ENCODE data around the gene IRF2BP1.
"Not testable (repeated sequence)": the region's sequence is repeated elsewhere in the genome, so short reads cannot be mapped to it uniquely, and the experiment has no call there.

IRF2BP1 gene

DNA sequence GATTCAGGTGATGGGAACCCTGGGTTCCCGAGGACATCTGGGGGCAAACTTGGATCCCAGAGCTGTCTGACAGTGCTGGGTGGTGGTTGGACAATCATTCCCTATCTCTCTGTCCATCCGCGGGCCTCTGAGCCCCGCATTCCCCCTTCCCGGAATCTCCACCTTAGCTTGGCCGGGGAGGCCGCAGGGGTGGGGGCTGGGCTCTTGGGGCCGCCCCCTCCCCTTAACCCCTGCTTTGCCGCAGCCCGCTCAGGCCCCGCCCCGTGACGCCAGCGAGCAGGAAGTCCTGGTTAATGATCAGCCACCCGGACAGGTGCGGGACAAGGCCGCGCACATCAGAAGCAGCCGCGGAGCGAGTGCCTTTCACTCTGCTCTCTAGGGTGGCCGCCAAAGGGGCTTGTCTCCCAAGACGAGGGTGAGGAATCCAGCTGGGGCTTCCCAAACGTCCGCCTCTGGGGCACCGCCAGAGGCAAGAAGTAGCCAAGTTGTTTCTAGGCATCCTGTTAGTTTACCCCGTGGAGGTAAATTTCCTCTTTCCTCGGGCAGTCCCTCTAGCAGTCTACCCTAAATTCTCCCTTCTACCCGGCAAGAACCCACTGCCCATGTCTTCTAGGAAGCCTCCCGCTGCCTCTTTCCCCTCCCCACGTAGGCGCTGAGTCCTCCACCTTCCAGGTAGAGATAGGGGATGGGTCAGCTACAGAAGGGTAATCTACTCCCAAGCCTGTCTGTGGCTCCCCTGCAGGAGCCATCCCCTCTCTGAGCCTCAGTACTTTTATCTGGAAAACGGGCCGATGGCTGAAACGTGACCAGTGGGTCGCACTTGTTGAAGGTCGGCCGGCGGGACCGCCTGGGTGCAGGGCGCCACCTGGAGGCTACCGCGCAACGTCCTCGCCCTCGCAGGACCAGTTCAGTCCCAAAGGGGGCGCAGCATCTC, 3.0 kb downstream of the IRF2BP1 start:
- DNase-seq (ENCODE audit: low read depth in 2 of 2), result peak; percentile 79

DNA sequence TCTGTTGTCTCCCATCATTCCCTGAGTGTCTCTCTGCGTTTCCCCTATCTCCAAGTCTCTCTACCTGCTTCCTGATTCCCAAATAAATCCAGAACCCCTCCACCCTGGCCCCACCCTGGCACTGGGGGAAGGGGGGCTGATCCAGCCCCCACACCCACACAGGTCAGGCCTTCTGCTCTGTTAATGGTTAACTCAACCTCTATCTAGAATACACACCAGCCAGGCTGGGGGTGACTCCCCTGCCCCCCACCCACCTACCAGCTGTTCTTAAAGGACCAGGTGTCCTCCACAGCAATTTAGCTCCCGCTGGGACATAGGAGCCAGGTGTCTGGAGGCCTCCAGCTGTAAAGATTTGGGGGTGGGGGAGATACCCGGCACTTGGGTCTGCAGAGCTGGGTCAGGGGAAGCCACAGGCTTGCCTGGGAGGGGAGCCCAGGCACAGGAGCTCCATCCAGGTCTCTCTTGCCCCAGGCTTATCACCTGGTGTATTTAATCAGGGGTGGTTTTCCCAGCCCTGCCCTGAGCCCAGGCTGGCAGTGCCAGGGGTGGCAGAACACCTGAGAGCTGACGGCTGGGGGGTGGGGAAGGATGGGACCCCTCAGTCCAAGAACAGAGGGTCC, 3.9 kb downstream of the IRF2BP1 start:
- DNase-seq (ENCODE audit: low read depth in 2 of 2), result no peak

DNA sequence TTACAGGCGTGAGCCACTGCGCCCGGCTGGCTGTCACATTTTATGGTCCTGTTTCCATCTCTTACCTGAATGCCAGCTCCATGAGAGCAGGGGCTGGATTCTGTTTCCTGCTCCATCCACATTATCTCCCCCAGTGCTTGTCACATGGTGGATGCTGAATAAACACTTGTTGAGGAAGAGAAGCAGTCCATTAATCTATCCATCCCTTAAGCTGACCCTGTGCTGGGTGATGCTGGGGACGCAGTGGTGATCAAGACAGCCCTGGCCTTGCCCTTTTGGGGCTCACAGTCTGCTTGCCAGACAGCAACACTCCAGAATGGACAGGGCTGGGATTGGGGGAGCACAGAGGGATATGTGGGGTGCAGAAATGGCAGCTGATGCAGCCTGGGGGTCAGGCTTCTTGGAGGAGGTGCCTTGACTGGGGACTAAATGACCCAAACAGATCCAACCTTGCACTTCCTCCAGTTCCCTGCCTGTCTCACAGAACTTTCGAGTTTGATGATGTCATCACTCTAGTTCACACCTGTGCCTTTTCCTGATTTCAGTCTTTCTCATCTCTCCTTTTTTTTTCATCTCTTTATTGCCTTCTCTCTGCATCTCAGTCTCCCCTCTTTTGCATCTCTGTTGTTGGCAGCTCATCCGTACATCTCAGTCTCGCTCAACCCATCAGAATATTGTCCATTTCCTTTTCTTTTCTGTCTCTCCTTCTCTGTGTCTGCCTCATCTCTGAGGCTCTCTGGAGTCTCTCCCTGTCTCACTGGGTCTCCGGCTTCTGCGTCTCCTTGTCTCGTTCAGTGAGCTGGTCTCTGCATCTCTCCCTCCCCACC, 4.6 kb downstream of the IRF2BP1 start:
- no peak for DNase-seq (ENCODE audit: low read depth in 2 of 2)

DNA sequence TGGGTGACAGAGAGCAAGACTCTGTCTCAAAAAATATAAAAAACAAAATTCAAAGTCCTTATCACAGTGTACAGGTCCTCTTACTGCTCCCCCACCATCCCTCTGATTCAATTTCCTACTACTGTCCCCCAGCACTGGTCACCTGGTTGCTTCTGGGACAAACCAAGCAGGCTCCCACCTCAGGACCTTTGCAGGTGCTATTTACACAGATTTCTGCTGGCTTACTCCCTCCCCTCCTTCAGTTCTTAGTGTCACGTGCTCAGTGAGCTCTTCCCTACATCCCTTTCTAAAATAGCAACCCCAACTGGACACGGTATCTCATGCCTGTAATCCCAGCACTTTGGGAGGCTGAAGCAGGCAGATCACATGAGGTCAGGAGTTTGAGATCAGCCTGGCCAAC, 6.0 kb downstream of the IRF2BP1 start:
- DNase-seq (ENCODE audit: low read depth in 2 of 2), result no peak

DNA sequence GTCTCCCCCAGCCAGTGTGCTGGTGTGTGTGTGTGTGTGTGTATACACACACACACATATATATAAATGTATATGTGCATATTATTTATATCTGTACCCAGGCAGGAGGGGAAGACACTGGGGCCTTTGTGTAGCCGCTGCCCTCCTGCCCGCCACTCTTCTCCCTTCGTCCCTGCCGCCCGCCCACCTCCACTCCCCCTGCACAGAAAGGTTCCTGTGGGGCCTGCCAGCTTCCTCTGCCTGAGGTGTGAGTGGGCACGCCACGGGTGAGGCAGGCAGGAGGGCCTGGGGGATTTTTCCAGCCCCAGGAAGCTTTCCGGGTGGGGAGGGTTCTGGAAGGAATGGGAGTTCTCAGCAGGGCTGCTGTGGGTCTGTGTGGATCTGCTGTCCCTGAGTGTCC, 6.9 kb downstream of the IRF2BP1 start:
- DNase-seq (ENCODE audit: low read depth in 2 of 2), result no peak

DNA sequence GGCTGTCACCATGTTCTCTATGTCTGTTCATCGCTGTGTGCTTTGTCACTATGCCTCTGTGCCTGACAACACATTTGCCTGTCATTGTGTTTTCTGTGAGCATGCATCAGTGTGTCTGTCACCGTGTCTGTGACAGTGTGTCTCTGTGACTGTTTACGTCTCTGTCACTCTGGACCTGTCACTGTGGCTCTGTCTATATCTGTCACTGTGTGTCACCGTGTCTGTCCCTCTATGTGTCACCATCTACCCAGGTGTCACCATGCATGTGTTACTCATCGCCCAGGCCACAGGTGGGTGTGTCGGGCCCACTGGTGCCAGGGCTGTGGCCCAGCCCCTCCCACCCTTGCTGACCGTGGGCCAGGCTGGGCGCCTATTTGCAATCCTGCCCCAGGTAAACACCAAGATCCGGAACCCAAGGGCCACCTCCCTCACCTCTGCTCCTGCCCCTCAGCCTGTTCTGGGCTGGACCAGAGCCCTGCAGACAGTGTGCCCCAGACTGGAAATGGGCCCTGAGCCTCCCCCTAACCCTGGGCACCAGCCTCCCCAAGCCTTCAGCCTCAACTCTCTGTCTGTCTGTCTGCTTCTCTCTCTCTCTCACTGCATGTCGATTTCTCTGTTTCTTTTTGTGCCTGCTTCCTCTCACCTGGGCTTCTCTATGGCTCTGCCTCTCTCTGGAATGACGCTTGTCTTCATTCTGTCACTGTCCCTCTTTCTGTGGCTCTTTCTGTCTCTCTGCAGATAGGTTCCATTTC, 7.7 kb downstream of the IRF2BP1 start:
- no peak for DNase-seq (ENCODE audit: low read depth in 2 of 2)

DNA sequence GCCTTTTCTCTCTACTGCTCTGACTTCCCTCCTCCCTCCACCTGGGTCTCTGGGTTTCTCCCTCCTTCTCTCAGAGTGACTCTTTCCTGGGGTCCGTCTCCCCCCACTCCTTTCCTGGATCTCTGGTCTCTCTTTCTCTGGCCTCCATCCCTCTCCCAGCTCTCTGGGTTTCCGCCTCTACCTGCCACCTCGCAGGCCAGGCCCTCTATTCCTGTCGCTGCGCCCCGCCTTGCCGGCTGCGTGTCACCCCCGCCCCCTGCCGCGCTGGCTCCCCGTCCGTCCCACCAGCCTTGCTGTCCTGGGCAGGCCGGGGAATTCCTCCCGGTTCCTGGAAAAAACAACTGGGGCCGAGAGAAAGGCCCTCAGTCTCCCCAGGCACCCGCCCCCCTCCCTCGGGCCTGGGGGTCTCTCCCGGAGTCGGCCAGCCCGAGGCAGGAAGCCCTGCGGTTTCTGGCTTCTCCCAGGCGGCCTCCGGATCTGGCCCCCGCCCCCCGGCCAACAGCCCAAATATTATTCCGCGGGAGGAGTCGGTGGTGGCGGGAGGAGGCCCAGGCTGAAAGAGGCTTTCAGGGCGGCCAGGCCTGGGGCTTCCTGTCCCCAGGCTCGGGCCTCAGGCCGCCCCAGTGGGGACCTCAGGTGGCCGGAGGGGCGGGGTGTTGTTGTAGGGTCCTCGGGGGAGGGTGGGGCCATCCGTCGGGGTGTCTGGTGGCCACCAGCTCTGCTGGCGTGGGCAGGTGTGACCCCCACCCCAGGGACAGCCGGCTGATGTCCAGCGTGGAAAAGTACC, 9.3 kb downstream of the IRF2BP1 start:
- no peak for DNase-seq (ENCODE audit: low read depth in 2 of 2)

DNA sequence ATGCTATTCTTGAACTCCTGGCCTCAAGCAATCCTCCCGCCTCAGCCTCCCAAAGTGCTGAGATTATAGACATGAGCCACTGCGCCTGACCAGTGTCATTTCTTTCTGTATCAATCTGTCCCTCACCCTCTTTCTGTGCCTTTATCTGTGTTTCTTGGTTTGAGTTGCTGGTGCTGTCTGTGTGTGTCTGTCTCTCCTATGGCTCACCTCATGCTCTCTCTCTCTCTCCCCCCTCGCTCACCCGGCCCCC, 9.9 kb downstream of the IRF2BP1 start:
- DNase-seq (ENCODE audit: low read depth in 2 of 2), result no peak

DNA sequence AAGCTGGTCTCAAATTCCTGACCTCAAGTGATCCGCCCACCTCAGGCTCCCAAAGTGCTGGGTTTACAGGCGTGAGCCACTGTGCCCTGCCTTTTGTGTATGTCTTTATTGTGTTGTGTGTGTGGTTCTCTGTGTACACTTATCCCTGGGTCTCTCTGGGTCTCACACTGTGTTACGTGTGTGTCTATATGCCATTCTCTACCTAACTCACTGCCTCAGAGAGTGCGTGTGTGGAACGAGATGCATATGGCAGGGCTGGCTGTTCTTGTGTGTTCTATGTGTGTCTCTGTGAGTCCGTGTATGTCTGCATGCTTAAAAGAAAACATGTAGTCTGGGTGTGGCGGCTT, 11.3 kb downstream of the IRF2BP1 start:
- no peak for DNase-seq (ENCODE audit: low read depth in 2 of 2)

DNA sequence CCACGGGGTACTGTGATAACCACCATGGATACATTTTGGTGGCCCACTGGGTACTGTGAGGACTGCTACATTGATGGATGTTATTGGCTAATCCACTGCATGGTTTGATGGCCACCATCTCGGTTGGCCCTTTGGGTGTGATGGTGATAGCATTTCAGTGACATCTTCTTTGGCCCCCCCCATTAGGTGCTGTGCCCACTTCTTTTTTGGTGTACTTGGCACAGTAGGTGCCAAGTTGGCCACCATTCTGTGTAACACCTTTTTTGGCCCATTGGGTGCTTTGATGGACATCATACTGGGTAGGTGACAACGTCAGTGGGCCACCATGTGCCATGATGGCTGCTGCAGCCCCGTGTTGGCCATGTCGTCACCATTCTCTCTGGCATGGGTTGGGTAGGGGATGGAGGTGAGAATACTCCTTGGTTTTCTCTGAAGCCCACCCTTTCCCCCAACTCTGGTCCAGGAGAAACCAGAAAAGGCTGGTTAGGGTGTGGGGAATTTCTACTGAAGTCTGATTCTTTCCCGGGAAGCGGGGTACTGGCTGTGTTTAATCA, 12.6 kb downstream of the IRF2BP1 start:
- DNase-seq (ENCODE audit: low read depth in 2 of 2), result no peak

DNA sequence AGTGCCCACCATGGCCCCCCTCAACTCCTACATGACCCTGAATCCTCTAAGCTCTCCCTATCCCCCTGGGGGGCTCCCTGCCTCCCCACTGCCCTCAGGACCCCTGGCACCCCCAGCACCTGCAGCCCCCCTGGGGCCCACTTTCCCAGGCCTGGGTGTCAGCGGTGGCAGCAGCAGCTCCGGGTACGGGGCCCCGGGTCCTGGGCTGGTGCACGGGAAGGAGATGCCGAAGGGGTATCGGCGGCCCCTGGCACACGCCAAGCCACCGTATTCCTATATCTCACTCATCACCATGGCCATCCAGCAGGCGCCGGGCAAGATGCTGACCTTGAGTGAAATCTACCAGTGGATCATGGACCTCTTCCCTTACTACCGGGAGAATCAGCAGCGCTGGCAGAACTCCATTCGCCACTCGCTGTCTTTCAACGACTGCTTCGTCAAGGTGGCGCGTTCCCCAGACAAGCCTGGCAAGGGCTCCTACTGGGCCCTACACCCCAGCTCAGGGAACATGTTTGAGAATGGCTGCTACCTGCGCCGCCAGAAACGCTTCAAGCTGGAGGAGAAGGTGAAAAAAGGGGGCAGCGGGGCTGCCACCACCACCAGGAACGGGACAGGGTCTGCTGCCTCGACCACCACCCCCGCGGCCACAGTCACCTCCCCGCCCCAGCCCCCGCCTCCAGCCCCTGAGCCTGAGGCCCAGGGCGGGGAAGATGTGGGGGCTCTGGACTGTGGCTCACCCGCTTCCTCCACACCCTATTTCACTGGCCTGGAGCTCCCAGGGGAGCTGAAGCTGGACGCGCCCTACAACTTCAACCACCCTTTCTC, 13.6 kb downstream of the IRF2BP1 start:
- DNase-seq (ENCODE audit: low read depth in 2 of 2), result no peak

DNA sequence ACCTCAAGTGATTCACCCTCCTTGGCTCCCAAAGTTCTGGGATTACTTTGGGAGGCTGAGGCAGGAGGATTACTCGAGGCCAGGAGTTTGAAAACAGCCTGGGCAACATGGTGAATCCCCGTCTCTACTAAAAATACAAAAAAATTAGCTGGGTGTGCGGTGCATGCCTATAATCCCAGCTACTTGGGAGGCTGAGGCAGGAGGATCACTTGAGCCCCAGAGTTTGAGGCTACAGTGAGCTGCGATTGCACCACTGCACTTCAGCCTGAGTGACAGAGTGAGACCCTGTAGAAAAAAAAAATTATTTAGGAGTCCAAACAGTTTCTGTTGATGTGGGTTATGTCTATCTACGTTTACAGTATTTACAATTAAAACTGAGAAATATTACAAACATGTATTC, 15.1 kb downstream of the IRF2BP1 start:
- no peak for DNase-seq (ENCODE audit: low read depth in 2 of 2)

DNA sequence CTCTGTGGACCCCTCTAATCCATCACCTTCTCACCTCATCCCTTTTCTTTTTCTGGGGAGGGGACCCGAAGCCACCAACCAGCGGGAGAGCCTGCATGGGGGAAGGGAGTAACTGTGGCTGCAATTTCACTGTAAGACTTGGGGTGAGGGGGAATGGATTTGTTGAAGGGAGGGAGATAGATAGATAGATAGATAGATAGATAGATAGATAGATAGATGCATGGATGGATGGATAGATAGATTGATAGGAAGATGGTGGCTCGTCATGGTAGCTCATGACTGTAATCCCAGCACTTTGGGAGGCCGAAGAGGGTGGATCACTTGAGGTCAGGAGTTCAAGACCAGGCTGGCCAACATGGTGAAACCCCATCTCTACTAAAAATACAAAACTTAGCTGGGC, 18.7 kb downstream of the IRF2BP1 start:
- not testable (repeated sequence) for DNase-seq (ENCODE audit: low read depth in 2 of 2)

DNA sequence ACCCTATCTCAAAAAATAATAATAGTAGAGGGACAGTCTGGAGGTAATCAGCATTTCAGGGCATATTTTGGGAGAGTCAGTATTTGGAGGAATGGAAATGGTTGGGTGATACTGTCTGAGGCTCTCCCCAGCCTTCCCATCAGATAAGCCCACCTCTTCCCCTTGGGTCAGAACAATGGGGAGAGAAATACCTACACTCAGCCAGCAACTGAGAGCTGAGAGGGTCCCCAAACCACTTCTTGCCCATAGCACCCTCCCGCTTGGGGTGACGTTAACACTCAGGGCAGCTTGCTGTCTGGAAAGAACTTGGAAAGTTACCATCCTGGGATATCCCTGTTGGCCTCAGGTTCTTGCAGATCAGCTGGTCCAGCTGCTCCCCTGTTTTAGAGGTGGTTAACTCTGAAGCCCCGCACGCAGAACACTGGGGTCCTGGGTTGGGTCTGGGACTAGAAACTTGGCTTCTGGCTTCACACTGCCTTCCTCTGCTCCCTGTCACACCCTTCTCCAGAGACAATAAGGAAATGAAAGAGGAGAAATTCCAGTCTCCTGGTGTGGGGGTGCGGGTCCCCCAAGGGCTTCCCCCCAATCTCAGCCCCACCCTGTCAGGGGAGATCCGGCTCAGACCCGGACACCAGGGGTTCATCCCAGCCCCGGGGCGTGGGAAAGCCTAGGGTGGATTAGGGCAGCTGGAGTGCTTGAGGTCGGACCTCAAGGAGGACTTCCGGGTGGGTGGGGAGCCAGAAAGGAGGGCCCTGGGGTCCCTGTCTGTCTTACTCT, 19.4 kb downstream of the IRF2BP1 start:
- no peak for DNase-seq (ENCODE audit: low read depth in 2 of 2)

DNA sequence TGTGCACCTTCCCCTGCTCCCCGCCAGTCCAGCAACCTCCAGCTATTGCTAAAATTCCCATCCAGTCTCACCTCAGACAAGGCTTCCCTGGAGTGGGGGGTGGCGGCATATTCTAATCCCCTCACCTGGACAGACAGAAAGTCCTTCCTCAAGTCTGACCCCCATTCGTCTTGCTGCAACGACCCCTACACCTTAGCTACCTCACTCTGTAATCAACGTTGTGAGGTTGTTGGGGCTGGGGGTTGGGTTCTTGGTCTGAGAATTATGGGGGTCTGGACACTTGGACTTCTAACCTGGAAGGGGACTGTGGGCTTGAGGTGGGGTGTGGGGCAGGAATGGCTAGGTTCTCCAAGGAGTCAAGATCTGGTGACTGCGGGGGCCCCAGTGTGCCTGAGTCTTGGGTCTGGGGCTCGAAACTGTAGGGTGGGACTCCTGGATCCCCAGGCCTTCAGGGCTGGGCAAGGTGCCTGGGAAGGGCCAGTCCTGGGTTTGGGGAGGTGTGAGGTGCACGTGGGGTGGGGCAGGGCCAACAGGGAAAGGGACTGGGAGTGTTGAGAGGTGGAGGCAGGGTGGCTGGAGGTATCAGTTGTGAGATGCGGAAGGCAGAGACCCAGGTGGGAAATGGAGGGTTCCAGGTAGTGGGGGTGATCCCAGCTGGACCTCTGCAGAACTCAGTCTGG, 20.5 kb downstream of the IRF2BP1 start:
- DNase-seq (ENCODE audit: low read depth in 2 of 2), result no peak

DNA sequence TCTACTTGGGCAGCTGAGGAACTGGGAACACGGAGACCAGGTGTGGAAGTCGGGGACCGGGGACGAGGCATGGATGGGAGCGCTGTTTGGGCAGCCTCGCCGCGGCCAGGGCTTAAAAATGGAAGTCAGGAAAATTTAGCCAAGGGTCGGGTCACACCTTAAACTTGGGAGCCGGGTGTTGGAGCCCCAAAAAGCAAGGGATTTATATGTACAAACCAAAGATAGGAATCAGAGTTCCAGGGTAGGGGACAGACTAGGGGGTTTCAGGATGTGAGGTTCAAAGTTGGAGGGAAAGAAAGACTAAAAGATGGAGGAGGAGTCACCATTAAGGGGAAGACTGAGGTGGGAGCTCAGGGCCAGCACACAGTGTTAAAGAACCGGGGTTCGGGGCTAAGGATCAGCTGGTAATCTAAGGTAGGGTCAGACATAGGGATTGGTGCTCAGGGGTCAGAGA, 21.3 kb downstream of the IRF2BP1 start:
- no peak for DNase-seq (ENCODE audit: low read depth in 2 of 2)

DNA sequence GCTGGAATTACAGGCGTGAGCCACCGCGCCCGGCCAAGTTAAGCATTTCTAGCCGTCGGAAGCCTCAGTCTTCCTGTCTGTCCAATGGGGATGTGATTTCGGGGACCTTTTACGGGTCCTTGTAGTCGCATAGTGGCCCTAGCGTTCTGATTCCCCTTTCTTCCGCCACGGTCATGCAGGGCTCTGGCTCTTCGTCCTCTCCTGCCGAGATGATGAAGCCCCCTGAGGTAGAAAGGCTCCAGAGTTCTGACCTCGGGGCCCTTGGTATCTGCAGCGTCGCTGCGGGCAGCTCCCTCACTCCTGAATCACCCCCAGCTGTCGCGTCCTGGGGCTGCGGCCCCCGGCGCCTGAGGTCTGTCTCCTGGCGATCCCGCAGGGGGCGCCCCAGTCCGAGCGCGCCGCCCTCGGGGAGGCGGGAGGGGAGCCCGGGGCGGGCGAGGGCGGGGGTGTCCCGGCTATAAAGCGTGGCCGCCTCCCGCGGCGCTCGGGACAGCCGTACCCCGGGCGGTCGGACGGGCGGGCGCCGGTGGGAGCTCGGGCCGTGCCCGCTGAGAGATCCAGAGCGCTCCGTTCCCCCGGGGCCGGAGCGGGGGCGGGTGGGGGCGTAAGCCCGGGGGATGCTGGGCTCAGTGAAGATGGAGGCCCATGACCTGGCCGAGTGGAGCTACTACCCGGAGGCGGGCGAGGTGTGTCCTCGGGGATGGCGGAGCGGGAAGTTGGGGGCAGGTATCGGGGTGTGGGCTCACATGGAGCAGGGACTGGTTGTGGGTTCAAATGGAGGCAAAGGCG, 21.9 kb downstream of the IRF2BP1 start, which contains the start of gene FOXA3:
FOXA3 (plus strand) TSS at position 487 of the 789 bp plus-strand sequence; CDS start at position 618, 131 bp downstream.
- peak; percentile 48 to 49 for DNase-seq (ENCODE audit: low read depth in 2 of 2)
